Loucy (cell line): ENCODE results near the gene MUC5AC.

Source experiments
- H2AFZ ChIP-seq: fragments of 200-600 bp; sonication (generic); 2 replicates; pipeline ENCODE4 v1.6.0; 2016; ENCODE audit warnings: antibody characterized with exemption, mild to moderate bottlenecking, low read length, moderate library complexity
- H3F3A ChIP-seq: fragments of 200-600 bp; 2 replicates; pipeline ENCODE4 v1.6.0; 2016; ENCODE audit warnings: antibody characterized with exemption, low read depth, mild to moderate bottlenecking
- H3K27me3 ChIP-seq: fragments of 200-600 bp; sonication (generic); 2 replicates; pipeline ENCODE4 v1.6.1; 2014; ENCODE audit warnings: low read length, mild to moderate bottlenecking; ENCODE audit not compliant: insufficient read depth, poor library complexity, severe bottlenecking
- H3K36me3 ChIP-seq: fragments of 200-600 bp; sonication (generic); 2 replicates; pipeline ENCODE4 v1.6.1; 2016; ENCODE audit warnings: low read length; ENCODE audit not compliant: insufficient read depth
- H3K4me1 ChIP-seq: fragments of 200-600 bp; sonication (generic); 2 replicates; pipeline ENCODE4 v1.5.1; 2014; ENCODE audit warnings: low read length, mild to moderate bottlenecking; ENCODE audit not compliant: insufficient read depth, poor library complexity, severe bottlenecking
- H3K4me2 ChIP-seq: fragments of 200-600 bp; sonication (generic); 2 replicates; pipeline ENCODE4 v1.6.0; 2014; ENCODE audit warnings: antibody characterized with exemption, low read length, low read depth, mild to moderate bottlenecking; ENCODE audit not compliant: poor library complexity, severe bottlenecking
- H3K4me3 ChIP-seq: fragments of 200-600 bp; sonication (generic); 2 replicates; pipeline ENCODE4 v1.5.1; 2014; ENCODE audit warnings: low read length, mild to moderate bottlenecking, mixed read lengths; ENCODE audit not compliant: poor library complexity, severe bottlenecking
- H3K79me2 ChIP-seq: fragments of 200-600 bp; sonication (generic); 2 replicates; pipeline ENCODE4 v1.6.1; 2014; ENCODE audit warnings: low read length; ENCODE audit not compliant: insufficient read depth
- H3K9ac ChIP-seq: fragments of 200-600 bp; sonication (generic); 2 replicates; pipeline ENCODE4 v1.6.0; 2014; ENCODE audit warnings: mild to moderate bottlenecking, low read depth, low read length, moderate library complexity; ENCODE audit not compliant: poor library complexity, severe bottlenecking
- H3K9me2 ChIP-seq: fragments of 200-600 bp; sonication (generic); replicated peaks from 2 replicates; pipeline ENCODE4 v1.6.1; 2016; ENCODE audit warnings: low read depth, low read length, mixed read lengths
- H3K9me3 ChIP-seq: fragments of 200-600 bp; sonication (generic); 2 replicates; pipeline ENCODE4 v1.6.1; 2014; ENCODE audit warnings: mild to moderate bottlenecking, antibody characterized with exemption, low read length, low read depth; ENCODE audit not compliant: insufficient read depth
- H4K20me1 ChIP-seq: fragments of 200-600 bp; sonication (generic); 2 replicates; pipeline ENCODE4 v1.6.0; 2014; ENCODE audit warnings: antibody characterized with exemption, low read length, mild to moderate bottlenecking; ENCODE audit not compliant: insufficient read depth, poor library complexity, severe bottlenecking
- EZH2phosphoT487 ChIP-seq: fragments of 200-600 bp; IDR thresholded peaks from 2 replicates; pipeline ENCODE4 v1.6.1; 2018; ENCODE audit warnings: antibody characterized with exemption, mild to moderate bottlenecking, moderate library complexity, borderline replicate concordance
- TF ChIP-seq, protein P1 (sequence below): fragments of 200-600 bp; sonication (generic); conservative IDR thresholded peaks from 2 replicates; pipeline ENCODE4 v1.5.1; 2014; ENCODE audit warnings: mild to moderate bottlenecking, antibody characterized with exemption, low read length

MUC5AC gene

DNA sequence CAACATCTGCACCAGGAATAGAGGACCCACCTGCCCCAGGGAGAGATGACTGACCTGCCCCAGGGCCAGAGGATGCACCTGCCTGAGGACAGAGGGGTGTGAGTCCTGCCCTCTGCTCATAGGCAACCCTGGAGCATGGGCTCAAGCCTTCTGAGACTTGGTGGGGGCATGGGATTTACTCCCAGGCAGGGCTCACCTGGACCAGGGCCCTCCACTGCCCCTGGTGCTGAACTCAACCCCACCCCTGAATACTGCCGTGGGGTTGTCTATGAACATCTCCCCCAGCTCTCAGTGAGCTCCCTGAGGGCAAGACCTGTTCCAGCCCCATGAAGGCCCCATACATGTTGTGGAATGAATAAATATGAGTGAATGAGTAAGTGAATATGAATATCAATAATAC, 33.8 kb upstream of the MUC5AC start:
- Histone ChIP-seq H3K27me3 (no peaks in the 10 kb centered on the region), H2AFZ (no peak overlapping the region), H3K79me2 (no peaks in the 10 kb centered on the region), H3K4me1 (no peaks in the 10 kb centered on the region), H3K36me3 (no peaks in the 10 kb centered on the region), H3K9me3 (peaks cover 12% of the 10 kb centered on the region; the same call in 1 of the 2 replicates), H3K9ac (no peak overlapping the region), H4K20me1 (no peaks in the 10 kb centered on the region), H3K4me2 (no peak overlapping the region), H3F3A (no peaks in the 10 kb centered on the region), H3K9me2 (no peaks in the 10 kb centered on the region), H3K4me3 (no peak overlapping the region)
- TF ChIP-seq, protein P1, sequence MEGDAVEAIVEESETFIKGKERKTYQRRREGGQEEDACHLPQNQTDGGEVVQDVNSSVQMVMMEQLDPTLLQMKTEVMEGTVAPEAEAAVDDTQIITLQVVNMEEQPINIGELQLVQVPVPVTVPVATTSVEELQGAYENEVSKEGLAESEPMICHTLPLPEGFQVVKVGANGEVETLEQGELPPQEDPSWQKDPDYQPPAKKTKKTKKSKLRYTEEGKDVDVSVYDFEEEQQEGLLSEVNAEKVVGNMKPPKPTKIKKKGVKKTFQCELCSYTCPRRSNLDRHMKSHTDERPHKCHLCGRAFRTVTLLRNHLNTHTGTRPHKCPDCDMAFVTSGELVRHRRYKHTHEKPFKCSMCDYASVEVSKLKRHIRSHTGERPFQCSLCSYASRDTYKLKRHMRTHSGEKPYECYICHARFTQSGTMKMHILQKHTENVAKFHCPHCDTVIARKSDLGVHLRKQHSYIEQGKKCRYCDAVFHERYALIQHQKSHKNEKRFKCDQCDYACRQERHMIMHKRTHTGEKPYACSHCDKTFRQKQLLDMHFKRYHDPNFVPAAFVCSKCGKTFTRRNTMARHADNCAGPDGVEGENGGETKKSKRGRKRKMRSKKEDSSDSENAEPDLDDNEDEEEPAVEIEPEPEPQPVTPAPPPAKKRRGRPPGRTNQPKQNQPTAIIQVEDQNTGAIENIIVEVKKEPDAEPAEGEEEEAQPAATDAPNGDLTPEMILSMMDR, result no peak
- TF ChIP-seq EZH2phosphoT487, result no peak

DNA sequence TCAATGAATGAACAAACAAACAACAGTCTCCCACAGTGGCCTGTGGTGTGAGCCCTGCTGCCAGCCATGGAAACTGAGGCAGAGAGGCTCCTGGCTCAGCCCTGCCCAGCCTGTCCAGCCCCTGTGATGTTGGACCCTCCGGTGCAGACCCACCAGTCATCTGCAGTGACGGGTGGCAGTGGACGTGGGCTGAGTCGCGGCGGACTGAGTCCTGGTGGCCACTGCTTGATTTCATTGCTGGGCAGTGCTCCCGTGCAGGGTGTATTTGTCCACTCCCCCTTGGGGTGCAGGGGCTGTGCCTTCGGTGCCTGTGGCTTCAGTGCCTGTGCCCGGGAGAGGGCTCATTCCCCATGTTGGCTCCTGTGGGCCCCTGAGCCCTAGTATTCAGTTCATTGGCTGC, 31.9 kb upstream of the MUC5AC start:
- no peak overlapping the region for H3K9ac ChIP-seq
- H4K20me1 ChIP-seq, result no peaks in the 10 kb centered on the region
- no peaks in the 10 kb centered on the region for H3K4me1 ChIP-seq
- H3K9me3 ChIP-seq, result peaks cover 19% of the 10 kb centered on the region; the same call in 1 of the 2 replicates
- no peak overlapping the region for H2AFZ ChIP-seq
- H3F3A ChIP-seq, result no peaks in the 10 kb centered on the region
- TF ChIP-seq, protein P1, result no peak
- TF ChIP-seq EZH2phosphoT487, result no peak
- no peaks in the 10 kb centered on the region for H3K36me3 ChIP-seq
- no peaks in the 10 kb centered on the region for H3K9me2 ChIP-seq
- H3K79me2 ChIP-seq, result no peaks in the 10 kb centered on the region
- no peak overlapping the region for H3K4me3 ChIP-seq
- no peak overlapping the region for H3K4me2 ChIP-seq
- H3K27me3 ChIP-seq, result no peaks in the 10 kb centered on the region

DNA sequence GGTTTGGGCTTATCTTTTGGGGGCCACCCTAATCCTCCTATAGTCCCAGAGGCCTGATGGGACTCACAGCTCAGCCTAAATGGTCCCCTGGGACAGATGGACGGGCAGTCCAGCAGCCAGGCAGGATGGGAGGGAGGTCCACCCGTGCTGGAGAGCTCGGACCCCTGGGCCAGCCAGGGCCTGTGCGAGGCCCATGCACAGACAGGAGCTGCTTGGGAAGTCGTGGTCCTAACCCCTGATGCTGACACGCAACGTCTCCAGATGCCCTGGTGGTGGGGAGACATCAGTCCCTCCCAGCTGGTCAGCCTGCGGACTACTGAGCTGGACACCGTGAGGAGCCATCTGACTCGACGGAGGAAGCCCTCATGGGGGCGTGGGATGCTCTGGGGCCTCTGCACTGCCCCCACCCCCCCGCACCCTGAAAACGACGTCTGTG, 31.2 kb upstream of the MUC5AC start:
- no peaks in the 10 kb centered on the region for H3K79me2 ChIP-seq

More for the DNA sequence above, 31.2 kb upstream of the MUC5AC start:
- H3K4me3 ChIP-seq, result no peak overlapping the region
- H3K4me1 ChIP-seq, result no peaks in the 10 kb centered on the region
- no peaks in the 10 kb centered on the region for H3K27me3 ChIP-seq
- no peaks in the 10 kb centered on the region for H3K36me3 ChIP-seq
- H3K4me2 ChIP-seq, result no peak overlapping the region
- no peaks in the 10 kb centered on the region for H3F3A ChIP-seq
- H2AFZ ChIP-seq, result no peak overlapping the region
- no peak overlapping the region for H3K9ac ChIP-seq
- no peaks in the 10 kb centered on the region for H4K20me1 ChIP-seq
- H3K9me2 ChIP-seq, result no peaks in the 10 kb centered on the region
- peaks cover 20% of the 10 kb centered on the region; the same call in 1 of the 2 replicates for H3K9me3 ChIP-seq
- TF ChIP-seq EZH2phosphoT487, result no peak
- TF ChIP-seq, protein P1, result no peak
